D341Med (cell line): ENCODE results near the gene TIAM1.

Experiments used
- DNase-seq: peaks from one replicate; pipeline ENCODE4 v3.0.0; 2012; ENCODE audit warnings: low spot score

The TIAM1 gene

GRCh38 chr21:31329456-31330143, 14.5 kb downstream of the TIAM1 start:
- DNase-seq, result no peak

GRCh38 chr21:31326522-31327242, 17.4 kb downstream of the TIAM1 start:
- DNase-seq, result no peak

- DNase-seq, result no peak
Observed at GRCh38 chr21:31318971-31319370, 25.1 kb downstream of the TIAM1 start.

- DNase-seq, result no peak
Observed at GRCh38 chr21:31317688-31318087, 26.4 kb downstream of the TIAM1 start.

- no peak for DNase-seq
Observed at GRCh38 chr21:31316488-31317169, 27.4 kb downstream of the TIAM1 start.

GRCh38 chr21:31316072-31316471, 28.0 kb downstream of the TIAM1 start:
- DNase-seq, result no peak

GRCh38 chr21:31310750-31311149, 33.3 kb downstream of the TIAM1 start:
- DNase-seq, result no peak

GRCh38 chr21:31308584-31308983, 35.5 kb downstream of the TIAM1 start:
- DNase-seq, result no peak

- no peak for DNase-seq
Observed at GRCh38 chr21:31305888-31306287, 38.2 kb downstream of the TIAM1 start.

- no peak for DNase-seq
Observed at GRCh38 chr21:31299291-31300147, 44.5 kb downstream of the TIAM1 start.

GRCh38 chr21:31298618-31299269, 45.3 kb downstream of the TIAM1 start:
- no peak for DNase-seq

GRCh38 chr21:31297806-31298205, 46.3 kb downstream of the TIAM1 start:
- no peak for DNase-seq

GRCh38 chr21:31295676-31296075, 48.4 kb downstream of the TIAM1 start:
- no peak for DNase-seq

GRCh38 chr21:31294691-31295090, 49.4 kb downstream of the TIAM1 start:
- DNase-seq, result no peak

GRCh38 chr21:31293986-31294385, 50.1 kb downstream of the TIAM1 start:
- no peak for DNase-seq

GRCh38 chr21:31290765-31291164, 53.3 kb downstream of the TIAM1 start:
- no peak for DNase-seq

GRCh38 chr21:31289702-31290101, 54.4 kb downstream of the TIAM1 start:
- DNase-seq, result no peak

- no peak for DNase-seq
Observed at GRCh38 chr21:31288191-31288590, 55.9 kb downstream of the TIAM1 start.

GRCh38 chr21:31287201-31287600, 56.9 kb downstream of the TIAM1 start:
- DNase-seq, result no peak

GRCh38 chr21:31286621-31287020, 57.4 kb downstream of the TIAM1 start:
- DNase-seq, result no peak

GRCh38 chr21:31284797-31285397, 59.2 kb downstream of the TIAM1 start:
- no peak for DNase-seq
